HCT116 (cell line): ENCODE results near the gene DDAH1. TPM values are rescaled to one million over a fixed set of nuclear protein-coding genes. Genes with fewer than 3 reads are reported as not detected.

Experiments
- ATAC-seq: fragments of 200-7000 bp; cut with Tn5 transposase; 2 replicates; pipeline ENCODE4 v1.9.1; 2020; ENCODE audit warnings: mild to moderate bottlenecking, moderate library complexity
- BruUV-seq: library from RNA; stranded (reverse); fragments of 400-500 nt; replicated peaks from 2 replicates; lab custom pipeline; 2021; lab: Mats Ljungman, UMichigan
- CTCF ChIA-PET: fragments of 300-600 bp; sonication (Branson Sonifier 250); formaldehyde crosslinking; loops from one replicate; lab custom pipeline; 2021; ENCODE audit warnings: antibody characterized with exemption; lab: Charles Lee
- POLR2A ChIA-PET: fragments of 300-600, 350-600 bp; sonication (Branson Sonifier 250); formaldehyde crosslinking; loops from one replicate; lab custom pipeline; 2021; ENCODE audit warnings: antibody characterized with exemption; lab: Charles Lee
- RAD21 ChIA-PET, 2 experiments: fragments of 300-600 bp; sonication (Branson Sonifier 250); formaldehyde crosslinking; loops; one replicate each; lab custom pipeline; 2023; ENCODE audit warnings: low total read pairs in 2 of 2; ENCODE audit not compliant: uncharacterized antibody in 2 of 2, unreplicated experiment in 2 of 2, low non-redundant PET in 1 of 2; lab: Charles Lee
- DNase-seq: peaks from one replicate; pipeline ENCODE4 v3.0.0-alpha.2; 2010; ENCODE audit warnings: low read depth, low spot score
- H2AFZ ChIP-seq: fragments of 200-600 bp; shearing (Covaris generic), sonication (generic); 2 replicates; pipeline ENCODE4 v1.6.1; 2017; ENCODE audit warnings: low read depth, mixed run types, mixed read lengths, antibody characterized with exemption, low read length; ENCODE audit not compliant: poor library complexity, severe bottlenecking
- H3K27ac ChIP-seq: 2 replicates; pipeline ENCODE4 v1.5.1; 2012; ENCODE audit warnings: low read depth, low read length
- H3K27me3 ChIP-seq: fragments of 200-600 bp; sonication (generic); 2 replicates; pipeline ENCODE4 v1.6.1; 2016; ENCODE audit warnings: mixed run types, low read length, mixed read lengths; ENCODE audit not compliant: insufficient read depth
- H3K36me3 ChIP-seq, 2 experiments: fragments of 200-500 bp in 1 of 2; fragments of 200-600 bp in 1 of 2; sonication (Bioruptor generic) in 1 of 2; sonication (generic) in 1 of 2; 2 replicates each; pipeline versions ENCODE4 v1.5.1 to v1.6.1; 2014 to 2016; ENCODE audit warnings: low read length in 2 of 2, inconsistent platforms in 1 of 2, mixed read lengths in 1 of 2, mixed run types in 1 of 2; ENCODE audit not compliant: insufficient read depth in 2 of 2, control insufficient read depth in 1 of 2
- H3K4me1 ChIP-seq, 2 experiments: fragments of 200-600 bp in 1 of 2; sonication (generic) in 1 of 2; 2 replicates each; pipeline versions ENCODE4 v1.5.1 to v1.6.1; 2012 to 2017; ENCODE audit warnings: low read length in 2 of 2, inconsistent platforms in 1 of 2, mild to moderate bottlenecking in 1 of 2, mixed read lengths in 1 of 2, mixed run types in 1 of 2, moderate library complexity in 1 of 2; ENCODE audit not compliant: insufficient read depth in 2 of 2, control insufficient read depth in 1 of 2
- H3K4me2 ChIP-seq: fragments of 200-600 bp; sonication (generic); 2 replicates; pipeline ENCODE4 v1.6.1; 2017; ENCODE audit warnings: mixed run types, low read length, mixed read lengths
- H3K4me3 ChIP-seq, 2 experiments: fragments of 200-600 bp in 1 of 2; sonication (generic) in 1 of 2; replicated peaks in 1 of 2; 2 replicates each; pipeline ENCODE4 v1.5.1; 2011 to 2016; ENCODE audit warnings: low read length in 2 of 2, control low read depth in 1 of 2, low read depth in 1 of 2, mild to moderate bottlenecking in 1 of 2, mixed read lengths in 1 of 2, mixed run types in 1 of 2
- H3K79me2 ChIP-seq: fragments of 200-600 bp; sonication (generic); 2 replicates; pipeline ENCODE4 v1.6.1; 2017; ENCODE audit warnings: mild to moderate bottlenecking, mixed run types, low read length, moderate library complexity, mixed read lengths; ENCODE audit not compliant: insufficient read depth
- H3K9ac ChIP-seq: fragments of 200-600 bp; sonication (generic); 2 replicates; pipeline ENCODE4 v1.6.1; 2016; ENCODE audit warnings: low read length, mixed read lengths
- H3K9me2 ChIP-seq: fragments of 200-600 bp; sonication (generic), shearing (Covaris generic); 2 replicates; pipeline ENCODE4 v1.6.1; 2017; ENCODE audit warnings: mixed run types, mild to moderate bottlenecking, moderate library complexity; ENCODE audit not compliant: insufficient read depth
- H3K9me3 ChIP-seq, 2 experiments: fragments of 200-500 bp in 1 of 2; fragments of 200-600 bp in 1 of 2; sonication (Bioruptor generic) in 1 of 2; sonication (generic) in 1 of 2; 2 replicates each; pipeline ENCODE4 v1.6.1; 2014 to 2017; ENCODE audit warnings: low read length in 2 of 2, mixed read lengths in 2 of 2, inconsistent platforms in 1 of 2, low read depth in 1 of 2, mild to moderate bottlenecking in 1 of 2, mixed run types in 1 of 2, moderate library complexity in 1 of 2; ENCODE audit not compliant: control insufficient read depth in 1 of 2, insufficient read depth in 1 of 2
- H4K20me1 ChIP-seq: fragments of 200-600 bp; sonication (generic), shearing (Covaris generic); 2 replicates; pipeline ENCODE4 v1.6.1; 2017; ENCODE audit warnings: mixed run types, mild to moderate bottlenecking, moderate library complexity; ENCODE audit not compliant: insufficient read depth
- ATF3 ChIP-seq: IDR thresholded peaks from 2 replicates; pipeline ENCODE4 v1.6.1; 2012
- CEBPB ChIP-seq: IDR thresholded peaks from 2 replicates; pipeline ENCODE4 v1.6.1; 2012; ENCODE audit warnings: low read depth
- CTCF ChIP-seq, 3 experiments: fragments of 200-600 bp in 1 of 3; sonication (generic) in 1 of 3; IDR thresholded peaks in 2 of 3; conservative IDR thresholded peaks in 1 of 3; 2 replicates each; pipeline ENCODE4 v1.5.1; 2012 to 2017; ENCODE audit warnings: low read depth in 2 of 3, low read length in 2 of 3, antibody characterized with exemption in 1 of 3, borderline replicate concordance in 1 of 3, control low read depth in 1 of 3, mild to moderate bottlenecking in 1 of 3, mixed read lengths in 1 of 3, mixed run types in 1 of 3, moderate library complexity in 1 of 3; ENCODE audit not compliant: insufficient read depth in 1 of 3
- EGR1 ChIP-seq: IDR thresholded peaks from 2 replicates; pipeline ENCODE4 v1.6.1; 2012; ENCODE audit warnings: low read depth
- ELF1 ChIP-seq: IDR thresholded peaks from 2 replicates; pipeline ENCODE4 v1.6.1; 2012; ENCODE audit warnings: low read depth, borderline replicate concordance
- EZH2 ChIP-seq: fragments of 200-600 bp; sonication (generic); IDR thresholded peaks from 2 replicates; pipeline ENCODE4 v1.6.1; 2017; ENCODE audit warnings: antibody characterized with exemption, mixed run types
- EZH2phosphoT487 ChIP-seq: fragments of 200-600 bp; IDR thresholded peaks from 2 replicates; pipeline ENCODE4 v1.6.1; 2018; ENCODE audit warnings: antibody characterized with exemption, borderline replicate concordance
- FOSL1 ChIP-seq: IDR thresholded peaks from 2 replicates; pipeline ENCODE4 v1.6.1; 2012; ENCODE audit warnings: low read depth
- JUND ChIP-seq: IDR thresholded peaks from 2 replicates; pipeline ENCODE4 v1.6.1; 2012
- MAX ChIP-seq: IDR thresholded peaks from 2 replicates; pipeline ENCODE4 v1.6.1; 2012
- POLR2A ChIP-seq: IDR thresholded peaks from 2 replicates; pipeline ENCODE4 v1.7.0; 2011; ENCODE audit warnings: borderline replicate concordance; ENCODE audit not compliant: insufficient read depth, insufficient read length; ENCODE audit errors: extremely low read depth
- POLR2AphosphoS5 ChIP-seq: IDR thresholded peaks from 2 replicates; pipeline ENCODE4 v1.6.1; 2011; ENCODE audit warnings: mild to moderate bottlenecking, low read depth, low read length, moderate library complexity
- RAD21 ChIP-seq: IDR thresholded peaks from 2 replicates; pipeline ENCODE4 v1.6.1; 2012; ENCODE audit warnings: low read depth, mild to moderate bottlenecking
- SIN3A ChIP-seq: IDR thresholded peaks from 2 replicates; pipeline ENCODE4 v1.6.1; 2012; ENCODE audit warnings: low read depth
- SRF ChIP-seq: IDR thresholded peaks from 2 replicates; pipeline ENCODE4 v1.6.1; 2012; ENCODE audit warnings: low read depth
- TCF7L2 ChIP-seq: IDR thresholded peaks from 2 replicates; pipeline ENCODE4 v1.7.0; 2011; ENCODE audit warnings: borderline replicate concordance, inconsistent platforms; ENCODE audit not compliant: insufficient read depth, insufficient read length; ENCODE audit errors: extremely low read depth
- YY1 ChIP-seq: IDR thresholded peaks from 2 replicates; pipeline ENCODE4 v1.6.1; 2011; ENCODE audit warnings: low read length, low read depth, moderate library complexity, mild to moderate bottlenecking; ENCODE audit not compliant: insufficient replicate concordance; ENCODE audit errors: extremely low read depth
- ZFX ChIP-seq: fragments of 450-650 bp; IDR thresholded peaks from 2 replicates; pipeline ENCODE4 v1.6.1; 2017
- intact Hi-C: fragments of 100-400 bp; cut with micrococcal nuclease; formaldehyde crosslinking; loops from 2 replicates; pipeline ENCODE4 v1.10.0; 2022
- total RNA-seq: library from RNA; stranded (reverse); gene quantifications from one replicate; pipeline ENCODE4 v1.2.1, GENCODE V29; 2021; ENCODE audit not compliant: unreplicated experiment

DDAH1 gene
- total RNA-seq, 1 experiment from 2014 or later: 16.6 TPM

GRCh38 chr1:85358702-85359438 lies 106.1 kb downstream of the DDAH1 start:
- RAD21 ChIA-PET: no interaction called here
- no peak overlapping the region for H3K9ac ChIP-seq
- H3K9me2 ChIP-seq: no peaks in the 10 kb centered on the region
- no peak for DNase-seq
- POLR2A ChIA-PET: no interaction called here
- H4K20me1 ChIP-seq: no peaks in the 10 kb centered on the region
- no peaks in the 10 kb centered on the region for H3K79me2 ChIP-seq
- no TSS peak for BruUV-seq
- no peak overlapping the region for H2AFZ ChIP-seq
- TF ChIP-seq YY1 (no peak), SIN3A (no peak), EZH2 (no peak), POLR2AphosphoS5 (no peak), MAX (no peak), FOSL1 (no peak), SRF (no peak), EZH2phosphoT487 (no peak), ELF1 (no peak)
- CTCF ChIA-PET: interaction anchor here (1.0 kb wide), 1 partner anchor 15 kb away, joined by 3 read pairs; no protein-coding TSS in a partner anchor
- H3K4me3 ChIP-seq: no peak overlapping the region
- intact Hi-C loops: no loop called here
- H3K4me2 ChIP-seq: no peak overlapping the region
- no peaks in the 10 kb centered on the region for H3K4me1 ChIP-seq
- ATAC-seq: no peak
- no peak overlapping the region for H3K27ac ChIP-seq
- no peaks in the 10 kb centered on the region for H3K36me3 ChIP-seq
- no peaks in the 10 kb centered on the region for H3K9me3 ChIP-seq
- H3K27me3 ChIP-seq: no peaks in the 10 kb centered on the region

- Histone ChIP-seq H3K9ac (no peak overlapping the region), H4K20me1 (no peaks in the 10 kb centered on the region), H3K4me2 (no peak overlapping the region), H3K4me1 (no peaks in the 10 kb centered on the region), H3K4me3 (no peak overlapping the region), H3K36me3 (no peaks in the 10 kb centered on the region), H3K79me2 (no peaks in the 10 kb centered on the region), H3K27me3 (no peaks in the 10 kb centered on the region), H2AFZ (no peak overlapping the region), H3K9me3 (no peaks in the 10 kb centered on the region), H3K9me2 (no peaks in the 10 kb centered on the region), H3K27ac (no peak overlapping the region)
- DNase-seq: no peak
- intact Hi-C loops: no loop called here
- BruUV-seq: no TSS peak
- POLR2A ChIA-PET: no interaction called here
- no peak for ATAC-seq
- CTCF ChIA-PET: no interaction called here
- no peak for TF ChIP-seq TCF7L2
- no peak for TF ChIP-seq JUND
- no peak for TF ChIP-seq SIN3A
- no peak for TF ChIP-seq ZFX
- TF ChIP-seq CTCF (IDR thresholded peaks at IDR 0.05 in 2 of 3, conservative IDR thresholded peaks at IDR 0.05 in 1 of 3; ENCODE audit: borderline replicate concordance in 1 of 3, insufficient read depth in 1 of 3, low read depth in 2 of 3, low read length in 2 of 3): no peak
- TF ChIP-seq FOSL1: no peak
- no peak for TF ChIP-seq EGR1
- no peak for TF ChIP-seq RAD21
- TF ChIP-seq CEBPB: no peak
- TF ChIP-seq ATF3: no peak
- no peak for TF ChIP-seq POLR2A
- TF ChIP-seq, all 23 proteins: peak for 0
- RAD21 ChIA-PET: no interaction called here
These were observed 107.1 kb downstream of the DDAH1 start for GRCh38 chr1:85357817-85358216.
